ENCODE data around the gene ZNRD2. TPM values are rescaled to one million over a fixed set of nuclear protein-coding genes. Genes with fewer than 3 reads are reported as not detected.
A peak's percentile ranks its signal among the peaks of the same experiment; 100 is the strongest.
"Not testable (repeated sequence)": the region's sequence is repeated elsewhere in the genome, so short reads cannot be mapped to it uniquely, and the experiment has no call there.

The ZNRD2 gene, protein sequence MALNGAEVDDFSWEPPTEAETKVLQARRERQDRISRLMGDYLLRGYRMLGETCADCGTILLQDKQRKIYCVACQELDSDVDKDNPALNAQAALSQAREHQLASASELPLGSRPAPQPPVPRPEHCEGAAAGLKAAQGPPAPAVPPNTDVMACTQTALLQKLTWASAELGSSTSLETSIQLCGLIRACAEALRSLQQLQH
- 96.9 TPM for polyA plus RNA-seq (2013, experiment 1 of 2; ENCODE audit: insufficient read length)
- 76.8 TPM for polyA plus RNA-seq (2013, experiment 2 of 2; ENCODE audit: insufficient read length)

DNA sequence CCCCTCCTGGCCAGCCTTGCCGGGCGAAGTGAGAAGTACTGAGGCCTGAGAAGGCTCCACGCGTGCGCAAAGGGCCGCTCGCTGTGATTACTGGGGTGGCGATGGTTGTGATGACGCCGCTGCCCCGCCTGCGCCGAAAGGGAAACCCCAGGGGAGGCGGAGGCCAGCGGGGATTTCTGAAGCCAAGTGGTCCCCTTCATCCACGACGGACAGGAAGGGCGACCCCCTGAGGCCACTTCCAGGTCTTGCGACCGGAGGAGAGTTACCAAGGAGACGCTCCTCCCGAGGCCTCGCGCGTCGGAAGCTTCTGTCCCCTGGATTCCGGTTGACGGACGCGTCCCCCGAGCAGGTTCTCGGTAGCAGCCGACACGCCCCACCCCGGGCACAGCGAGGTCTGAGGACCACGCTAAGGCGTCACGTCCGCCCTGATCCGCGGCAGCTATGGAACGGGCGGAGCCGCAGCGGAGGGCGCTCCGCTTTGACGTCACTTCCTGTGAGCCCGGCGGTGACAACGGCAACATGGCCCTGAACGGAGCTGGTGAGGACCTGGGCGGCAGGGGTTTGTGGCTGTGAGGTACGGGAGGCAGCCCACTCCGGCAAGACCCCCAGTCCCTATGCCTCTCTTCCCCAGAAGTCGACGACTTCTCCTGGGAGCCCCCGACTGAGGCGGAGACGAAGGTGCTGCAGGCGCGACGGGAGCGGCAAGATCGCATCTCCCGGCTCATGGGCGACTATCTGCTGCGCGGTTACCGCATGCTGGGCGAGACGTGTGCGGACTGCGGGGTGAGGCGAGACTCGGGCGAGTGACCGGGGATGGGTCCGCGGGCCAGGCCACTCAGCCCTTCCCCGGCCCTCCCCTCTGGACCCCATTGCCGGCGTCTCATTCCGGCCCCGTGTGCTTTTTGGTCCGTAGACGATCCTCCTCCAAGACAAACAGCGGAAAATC lies at the start of gene ZNRD2:
TSS of gene ZNRD2 (plus strand) at position 505 of the 946 bp plus-strand sequence. CDS start at position 520, 15 bp downstream.
- peak; percentile 99 for DNase-seq

DNA sequence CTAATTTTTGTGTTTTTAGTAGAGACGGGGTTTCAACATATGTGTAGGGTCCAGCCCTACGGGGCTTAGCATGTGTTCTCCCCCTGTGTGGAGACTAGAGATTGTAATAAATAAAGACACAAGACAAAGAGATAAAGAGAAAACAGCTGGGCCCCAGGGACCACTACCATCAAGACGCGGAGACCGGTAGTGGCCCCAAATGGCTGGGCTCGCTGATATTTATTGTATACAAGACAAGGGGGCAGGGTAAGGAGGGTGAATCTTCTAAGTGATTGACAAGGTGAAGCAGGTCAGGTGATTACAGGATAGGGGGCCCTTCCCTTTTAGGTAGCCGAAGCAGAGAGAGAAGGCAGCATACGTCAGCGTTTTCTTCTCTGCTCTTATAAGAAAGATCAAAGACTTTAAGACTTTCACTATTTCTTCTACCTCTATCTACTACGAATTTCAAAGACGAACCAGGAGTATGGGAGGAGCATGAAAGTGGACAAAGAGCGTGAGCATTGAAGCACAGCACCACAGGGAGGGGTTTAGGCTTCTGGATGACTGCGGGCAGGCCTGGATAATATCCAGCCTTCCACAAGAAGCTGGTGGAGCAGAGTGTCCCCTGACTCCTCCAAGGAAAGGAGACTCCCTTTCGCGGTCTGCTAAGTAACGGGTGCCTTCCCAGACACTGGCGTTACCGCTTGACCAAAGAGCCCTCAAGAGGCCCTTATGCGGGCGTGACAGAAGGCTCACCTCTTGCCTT lies 48.3 kb upstream of the ZNRD2 start:
- not testable (repeated sequence) for DNase-seq

DNA sequence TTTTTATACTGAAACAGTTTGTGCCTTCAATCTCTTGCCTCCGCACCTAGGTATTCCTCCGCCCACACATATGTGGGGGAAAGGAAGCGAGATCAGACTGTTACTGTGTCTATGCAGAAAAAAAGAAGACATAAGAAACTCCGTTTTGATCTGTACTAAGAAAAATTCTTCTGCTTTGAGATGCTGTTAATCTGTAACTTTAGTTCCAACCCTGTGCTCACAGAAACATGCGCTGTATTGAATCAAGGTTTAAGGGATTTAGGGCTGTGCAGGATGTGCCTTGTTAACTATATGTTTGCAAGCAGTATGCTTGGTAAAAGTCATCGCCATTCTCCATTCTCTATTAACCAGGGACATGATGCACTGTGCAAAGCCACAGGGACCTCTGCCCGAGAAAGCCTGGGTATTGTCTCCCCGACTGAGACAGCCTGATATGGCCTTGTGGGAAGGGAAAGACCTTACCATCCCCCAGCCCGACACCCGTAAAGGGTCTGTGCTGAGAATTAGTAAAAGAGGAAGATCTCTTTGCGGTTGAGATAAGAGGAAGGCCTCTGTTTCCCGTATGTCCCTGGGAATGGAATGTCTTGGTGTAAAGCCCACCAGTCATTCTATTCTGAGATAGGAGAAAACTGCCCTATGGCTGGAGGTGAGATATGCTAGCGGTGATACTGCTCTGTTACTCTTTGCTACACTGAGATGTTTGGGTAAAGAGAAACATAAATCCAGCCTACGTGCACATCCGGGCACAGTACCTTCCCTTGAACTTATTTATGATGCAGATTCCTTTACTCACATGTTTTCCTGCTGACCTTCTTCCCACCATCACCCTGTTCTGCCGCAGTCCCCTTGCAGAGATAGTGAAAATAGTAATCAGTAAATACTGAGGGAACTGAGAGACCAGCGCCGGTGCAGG lies 47.3 kb upstream of the ZNRD2 start:
- DNase-seq: not testable (repeated sequence)

DNA sequence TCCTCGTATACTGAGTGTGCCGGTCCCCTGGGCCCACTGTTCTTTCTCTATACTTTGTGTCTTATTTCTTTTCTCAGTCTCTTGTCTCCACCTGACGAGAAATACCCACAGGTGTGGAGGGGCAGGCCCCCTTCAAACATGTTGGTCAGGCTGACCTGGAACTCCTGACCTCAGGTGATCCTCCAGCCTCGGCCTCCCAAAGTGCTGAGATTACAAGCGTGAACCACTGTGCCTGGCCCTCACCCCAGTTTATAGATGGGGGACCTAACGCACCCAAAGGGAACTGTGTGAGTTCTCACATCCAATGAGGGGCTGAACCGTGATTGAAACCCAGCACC lies 46.7 kb upstream of the ZNRD2 start:
- not testable (repeated sequence) for DNase-seq

DNA sequence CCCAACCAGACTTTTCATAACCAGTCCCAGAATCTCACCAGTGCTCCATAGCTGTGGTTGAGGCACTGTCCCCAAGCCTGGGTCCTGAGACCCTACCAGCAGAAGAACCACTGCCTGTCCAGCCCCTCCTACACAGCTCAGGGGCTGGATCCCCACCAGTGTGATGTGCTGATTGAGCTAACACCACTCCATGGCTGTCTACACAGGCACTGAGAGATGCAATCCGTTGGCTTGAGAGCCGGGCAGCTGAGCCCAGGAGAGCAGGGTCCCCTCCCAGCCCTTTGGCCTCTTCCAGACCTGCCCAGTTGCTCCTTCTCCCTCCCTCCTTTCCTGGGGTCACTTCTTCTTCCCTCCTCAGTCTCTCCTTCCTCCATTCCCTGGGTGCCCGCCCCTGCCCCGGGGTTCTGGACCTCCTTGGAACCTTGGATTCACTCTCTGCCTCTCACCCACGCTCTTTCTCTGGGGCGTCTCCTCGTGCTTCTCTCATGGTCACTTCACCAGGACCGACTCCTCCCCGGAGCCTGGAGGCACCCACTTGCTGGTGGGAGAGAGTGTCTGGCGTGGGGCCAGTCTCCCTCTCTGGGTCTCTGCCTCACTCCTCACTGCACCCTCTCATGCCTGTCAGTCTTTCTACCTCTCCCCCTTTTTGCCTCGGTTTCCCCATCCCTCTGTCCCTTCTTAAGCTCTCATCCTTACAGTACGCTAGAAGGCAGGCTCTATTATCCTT lies 46.1 kb upstream of the ZNRD2 start:
- DNase-seq: no peak

DNA sequence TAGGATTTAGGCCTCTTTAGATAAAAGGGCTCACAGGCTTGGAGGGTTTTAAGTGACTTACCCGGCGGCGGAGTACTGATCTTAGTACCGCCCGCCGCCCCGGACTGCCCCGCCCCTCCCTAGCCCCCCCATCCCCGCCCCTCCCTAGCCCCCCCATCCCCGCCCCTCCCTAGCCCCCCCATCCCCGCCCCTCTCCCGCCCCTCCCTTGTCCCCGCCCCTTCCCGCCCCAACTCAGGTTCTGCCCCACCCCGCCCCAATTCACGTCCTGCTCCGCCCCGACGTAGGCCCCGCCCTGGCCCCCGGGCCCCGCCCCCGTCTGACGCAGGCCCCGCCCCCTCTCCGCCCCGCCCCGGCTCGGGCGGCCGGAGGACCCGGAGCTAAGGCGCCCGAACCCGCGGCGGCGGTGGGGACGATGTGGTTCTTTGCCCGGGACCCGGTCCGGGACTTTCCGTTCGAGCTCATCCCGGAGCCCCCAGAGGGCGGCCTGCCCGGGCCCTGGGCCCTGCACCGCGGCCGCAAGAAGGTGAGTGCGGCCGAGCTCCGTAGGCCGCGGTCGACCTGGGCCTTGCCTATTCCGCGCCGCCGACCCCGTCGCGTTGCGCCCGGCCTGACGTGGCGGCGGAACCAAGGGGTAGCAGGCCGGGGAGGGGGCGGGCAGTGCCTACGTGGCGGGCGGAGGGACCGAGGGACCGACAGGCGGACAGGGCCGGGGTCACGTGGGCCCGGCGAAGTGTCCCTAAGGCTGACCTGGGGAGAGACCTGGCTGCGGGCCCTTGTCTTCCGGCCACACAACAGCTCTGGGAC lies 45.3 kb upstream of the ZNRD2 start, which contains the start of gene SCYL1:
TSS of gene SCYL1 (plus strand) at position 343 of the 805 bp plus-strand sequence. CDS start at position 414, 71 bp downstream.
- DNase-seq: peak; percentile 78

DNA sequence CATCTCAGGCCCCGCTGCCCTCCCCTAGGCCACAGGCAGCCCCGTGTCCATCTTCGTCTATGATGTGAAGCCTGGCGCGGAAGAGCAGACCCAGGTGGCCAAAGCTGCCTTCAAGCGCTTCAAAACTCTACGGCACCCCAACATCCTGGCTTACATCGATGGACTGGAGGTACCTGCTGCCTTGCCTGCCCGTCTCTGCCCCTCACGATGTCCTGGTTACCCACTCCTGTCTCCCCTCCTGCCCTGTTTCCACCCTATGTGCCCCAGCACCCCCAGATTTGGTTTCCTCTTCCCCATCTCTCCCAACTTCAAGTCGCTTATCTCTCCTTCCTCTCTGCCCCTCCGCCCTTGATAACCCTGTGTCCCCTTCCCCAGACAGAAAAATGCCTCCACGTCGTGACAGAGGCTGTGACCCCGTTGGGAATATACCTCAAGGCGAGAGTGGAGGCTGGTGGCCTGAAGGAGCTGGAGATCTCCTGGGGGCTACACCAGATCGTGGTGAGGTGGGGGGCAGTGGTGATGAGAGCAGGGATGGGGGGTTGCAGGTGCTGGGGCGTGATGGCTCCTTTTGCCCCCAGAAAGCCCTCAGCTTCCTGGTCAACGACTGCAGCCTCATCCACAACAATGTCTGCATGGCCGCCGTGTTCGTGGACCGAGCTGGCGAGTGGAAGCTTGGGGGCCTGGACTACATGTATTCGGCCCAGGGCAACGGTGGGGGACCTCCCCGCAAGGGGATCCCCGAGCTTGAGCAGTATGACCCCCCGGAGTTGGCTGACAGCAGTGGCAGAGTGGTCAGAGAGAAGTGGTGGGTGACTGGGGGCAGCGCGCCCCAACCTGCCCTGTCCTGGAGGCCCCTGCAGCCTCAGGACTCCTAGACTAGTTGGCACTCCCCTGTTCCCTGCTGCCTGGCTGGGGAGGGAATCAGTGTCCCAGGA lies 44.5 kb upstream of the ZNRD2 start:
- DNase-seq: no peak

DNA sequence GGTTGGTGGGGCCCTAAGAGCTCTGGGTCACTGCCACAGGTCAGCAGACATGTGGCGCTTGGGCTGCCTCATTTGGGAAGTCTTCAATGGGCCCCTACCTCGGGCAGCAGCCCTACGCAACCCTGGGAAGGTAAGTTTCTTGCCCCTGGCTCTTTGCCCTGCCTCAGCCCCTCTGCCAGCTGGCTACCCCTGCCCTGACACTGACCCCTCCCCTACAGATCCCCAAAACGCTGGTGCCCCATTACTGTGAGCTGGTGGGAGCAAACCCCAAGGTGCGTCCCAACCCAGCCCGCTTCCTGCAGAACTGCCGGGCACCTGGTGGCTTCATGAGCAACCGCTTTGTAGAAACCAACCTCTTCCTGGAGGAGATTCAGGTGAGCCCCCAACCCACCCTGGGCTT lies 43.5 kb upstream of the ZNRD2 start:
- no peak for DNase-seq

DNA sequence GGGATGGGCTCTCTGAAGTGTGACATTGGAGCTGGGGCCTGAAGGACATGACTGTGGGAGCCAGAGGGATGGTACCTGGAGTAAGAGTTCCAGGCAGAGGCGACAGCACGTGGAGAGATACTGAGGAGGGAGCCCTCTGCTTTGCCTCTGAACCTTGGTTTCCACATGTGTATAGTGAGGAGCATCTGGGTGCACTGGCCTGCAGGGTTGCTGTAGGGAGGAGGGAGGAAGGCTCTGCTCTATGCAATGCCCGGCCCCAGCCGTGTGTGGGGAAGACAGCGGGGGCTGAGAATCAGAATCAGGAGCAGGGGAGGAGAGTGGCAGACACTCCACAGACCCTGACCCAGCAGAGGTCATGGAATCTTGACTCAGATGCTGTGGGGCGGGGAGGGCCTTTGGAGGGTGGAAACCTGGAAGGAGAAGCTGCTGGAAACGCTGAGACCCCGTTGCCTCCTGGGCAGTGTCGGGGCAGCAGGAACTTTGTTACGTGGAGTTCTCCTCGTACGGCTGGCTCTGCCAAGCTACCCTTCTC lies 41.4 kb upstream of the ZNRD2 start:
- no peak for DNase-seq

DNA sequence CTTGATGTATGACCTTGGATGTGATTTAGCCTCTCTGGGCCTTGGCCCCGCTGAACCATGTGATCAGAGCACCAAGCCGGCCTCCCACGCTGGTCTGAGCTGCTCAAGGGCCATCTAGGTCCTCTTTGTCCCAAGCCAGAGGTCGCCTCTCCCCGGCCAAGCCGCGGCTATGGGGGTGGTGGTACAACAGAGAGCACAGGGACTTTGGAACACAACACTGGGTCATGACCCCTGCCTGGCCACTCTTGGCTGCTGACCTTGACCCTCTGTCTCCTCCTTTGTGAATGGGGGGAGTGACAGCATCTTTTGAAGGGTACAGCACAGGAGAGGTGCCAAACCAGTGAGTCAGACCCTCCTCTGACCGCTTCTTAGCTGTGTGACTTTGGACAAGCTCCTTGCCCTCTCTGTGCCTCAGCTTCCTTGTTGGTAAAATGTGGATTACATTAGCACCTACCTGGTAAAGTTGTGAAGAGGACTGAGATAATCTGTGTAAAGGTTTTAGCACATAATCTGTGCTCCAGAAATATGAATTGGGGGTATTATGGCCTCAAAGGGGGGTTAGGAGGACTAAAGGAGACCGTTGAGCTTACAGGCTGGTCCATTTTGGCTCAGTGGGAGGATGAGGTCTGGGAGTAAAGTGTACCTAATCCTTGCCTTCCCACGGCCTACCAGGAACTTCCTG lies 40.7 kb upstream of the ZNRD2 start:
- DNase-seq: no peak

DNA sequence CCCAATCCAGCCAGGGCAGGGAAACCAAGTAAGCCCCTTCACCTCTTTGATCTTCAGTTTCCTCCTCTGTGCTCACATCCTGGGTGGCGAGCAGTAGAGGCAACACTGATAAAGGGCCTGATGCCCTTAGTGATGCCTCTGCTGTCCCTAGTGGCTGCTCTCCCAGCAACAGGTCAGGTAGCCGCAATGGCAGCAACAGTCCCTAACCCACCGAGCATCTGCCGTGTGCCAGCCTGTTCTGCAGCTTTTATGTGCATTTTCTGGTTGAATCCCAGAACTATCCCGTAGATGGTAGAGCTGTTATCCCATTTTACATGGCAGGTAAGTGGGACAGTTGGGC lies 40.1 kb upstream of the ZNRD2 start:
- no peak for DNase-seq

DNA sequence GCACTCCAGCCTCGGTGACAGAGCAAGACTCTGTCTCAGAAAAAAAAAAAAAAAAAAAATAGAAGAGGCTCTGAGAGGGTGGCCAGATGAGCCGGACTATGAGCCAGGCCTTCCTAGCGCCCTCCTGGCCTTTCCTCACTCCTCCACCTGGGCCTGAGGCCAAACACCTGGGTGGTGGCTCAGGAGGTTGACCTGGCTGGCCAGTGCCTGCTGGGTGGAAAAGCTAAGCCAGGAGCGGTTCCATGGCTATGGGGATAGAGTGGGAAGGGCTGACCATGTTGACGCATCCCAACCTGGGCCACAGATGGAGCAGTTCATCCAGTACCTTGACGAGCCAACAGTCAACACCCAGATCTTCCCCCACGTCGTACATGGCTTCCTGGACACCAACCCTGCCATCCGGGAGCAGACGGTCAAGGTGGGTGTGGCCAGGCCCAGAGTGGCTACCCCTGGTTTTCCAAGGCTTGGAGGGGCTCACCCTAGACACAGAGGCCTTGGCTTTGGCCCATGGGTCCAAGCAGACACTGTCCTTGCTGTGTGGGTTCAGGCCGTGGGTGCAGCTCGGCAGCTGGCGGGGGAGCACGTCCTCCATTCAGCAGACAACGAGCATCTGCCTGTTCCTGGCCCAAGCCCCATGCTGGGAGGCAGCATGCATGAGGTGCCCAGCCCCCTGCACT lies 37.8 kb upstream of the ZNRD2 start:
- no peak for DNase-seq

DNA sequence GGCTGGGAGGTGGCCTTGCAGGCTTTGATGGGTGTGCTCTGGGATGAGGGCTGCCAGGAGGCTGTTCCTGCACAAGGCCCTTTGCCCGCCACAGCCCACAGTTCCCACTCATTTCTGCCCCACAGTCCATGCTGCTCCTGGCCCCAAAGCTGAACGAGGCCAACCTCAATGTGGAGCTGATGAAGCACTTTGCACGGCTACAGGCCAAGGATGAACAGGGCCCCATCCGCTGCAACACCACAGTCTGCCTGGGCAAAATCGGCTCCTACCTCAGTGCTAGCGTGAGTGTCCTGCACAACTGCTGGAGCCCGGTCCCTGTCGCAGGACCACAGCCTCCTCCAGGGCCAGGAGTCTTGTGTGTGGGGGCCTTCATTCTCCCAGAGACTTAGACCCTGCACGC lies 35.2 kb upstream of the ZNRD2 start:
- DNase-seq: no peak

DNA sequence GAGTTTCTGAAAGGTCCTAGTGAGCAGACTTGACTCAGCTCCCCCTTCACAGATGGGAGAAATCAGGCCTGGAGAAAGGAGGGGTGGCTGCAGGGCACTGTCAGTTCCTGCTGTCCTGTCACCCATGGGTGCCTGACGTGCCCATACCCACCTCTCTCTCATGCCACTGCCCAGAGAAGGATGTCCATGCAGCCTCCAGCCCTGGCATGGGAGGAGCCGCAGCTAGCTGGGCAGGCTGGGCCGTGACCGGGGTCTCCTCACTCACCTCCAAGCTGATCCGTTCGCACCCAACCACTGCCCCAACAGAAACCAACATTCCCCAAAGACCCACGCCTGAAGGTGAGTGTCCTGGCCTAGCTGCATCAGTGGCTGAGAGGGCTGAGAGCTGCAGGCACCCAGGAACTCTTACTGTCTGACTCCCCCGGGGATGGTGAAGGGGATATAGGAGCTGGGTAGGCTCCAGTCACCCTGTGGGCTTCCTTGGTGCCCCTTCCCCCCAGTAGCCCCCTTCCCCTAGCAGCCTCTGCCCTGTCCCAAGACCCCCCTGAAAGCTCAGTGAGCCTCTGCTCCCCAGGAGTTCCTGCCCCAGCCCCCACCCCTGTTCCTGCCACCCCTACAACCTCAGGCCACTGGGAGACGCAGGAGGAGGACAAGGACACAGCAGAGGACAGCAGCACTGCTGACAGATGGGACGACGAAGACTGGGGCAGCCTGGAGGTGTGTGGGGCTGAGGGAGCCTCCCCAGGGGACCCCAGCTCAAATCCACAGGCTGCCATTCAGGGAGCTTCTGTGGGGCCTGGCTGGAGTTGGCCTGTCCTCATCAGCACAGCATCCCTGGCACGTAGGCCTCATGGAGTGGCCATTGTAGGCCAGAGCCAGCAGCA lies 33.6 kb upstream of the ZNRD2 start:
- no peak for DNase-seq

DNA sequence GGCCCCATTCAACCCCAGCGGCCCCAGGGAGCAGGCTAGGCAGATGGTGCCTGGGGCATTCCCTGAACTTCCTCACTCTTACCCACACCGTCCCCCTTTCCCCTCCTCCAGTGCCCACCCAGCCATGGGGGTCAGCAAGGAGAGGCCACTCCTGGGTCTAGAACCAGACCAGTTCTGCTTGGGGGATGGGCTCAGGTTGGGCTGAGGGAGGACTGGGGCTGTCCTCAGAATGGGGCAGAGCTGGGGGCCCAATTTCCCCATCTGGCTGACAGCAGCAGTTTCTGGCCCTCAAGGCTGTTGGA lies 33.0 kb upstream of the ZNRD2 start:
- DNase-seq: no peak

DNA sequence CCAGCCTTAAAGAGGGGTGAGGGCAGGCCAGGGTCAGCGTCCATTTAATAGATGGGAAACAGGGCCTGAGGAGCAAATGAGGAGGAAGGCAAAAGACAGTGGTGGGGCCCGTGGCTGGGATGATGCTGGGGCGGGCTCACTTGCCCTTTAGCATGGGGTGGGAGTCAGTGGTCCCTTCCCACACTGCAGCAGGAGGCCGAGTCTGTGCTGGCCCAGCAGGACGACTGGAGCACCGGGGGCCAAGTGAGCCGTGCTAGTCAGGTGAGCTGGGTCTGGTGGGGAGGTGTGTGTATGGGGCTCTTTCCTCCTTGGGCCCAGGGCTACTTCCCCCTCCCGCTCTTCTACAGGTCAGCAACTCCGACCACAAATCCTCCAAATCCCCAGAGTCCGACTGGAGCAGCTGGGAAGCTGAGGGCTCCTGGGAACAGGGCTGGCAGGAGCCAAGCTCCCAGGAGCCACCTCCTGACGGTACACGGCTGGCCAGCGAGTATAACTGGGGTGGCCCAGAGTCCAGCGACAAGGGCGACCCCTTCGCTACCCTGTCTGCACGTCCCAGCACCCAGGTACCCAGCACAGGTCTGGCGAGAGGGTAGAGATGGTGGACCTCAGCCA lies 32.6 kb upstream of the ZNRD2 start:
- no peak for DNase-seq

Data from fibroblast of skin of back (primary cell).